Measurements from ENCODE around the gene PRDM2. TPM values are rescaled to one million over a fixed set of nuclear protein-coding genes. Genes with fewer than 3 reads are reported as not detected.

The PRDM2 gene
- total and polyA plus RNA-seq, 8 donors, result 9.3 to 26.4 (median 15.1) TPM

DNA sequence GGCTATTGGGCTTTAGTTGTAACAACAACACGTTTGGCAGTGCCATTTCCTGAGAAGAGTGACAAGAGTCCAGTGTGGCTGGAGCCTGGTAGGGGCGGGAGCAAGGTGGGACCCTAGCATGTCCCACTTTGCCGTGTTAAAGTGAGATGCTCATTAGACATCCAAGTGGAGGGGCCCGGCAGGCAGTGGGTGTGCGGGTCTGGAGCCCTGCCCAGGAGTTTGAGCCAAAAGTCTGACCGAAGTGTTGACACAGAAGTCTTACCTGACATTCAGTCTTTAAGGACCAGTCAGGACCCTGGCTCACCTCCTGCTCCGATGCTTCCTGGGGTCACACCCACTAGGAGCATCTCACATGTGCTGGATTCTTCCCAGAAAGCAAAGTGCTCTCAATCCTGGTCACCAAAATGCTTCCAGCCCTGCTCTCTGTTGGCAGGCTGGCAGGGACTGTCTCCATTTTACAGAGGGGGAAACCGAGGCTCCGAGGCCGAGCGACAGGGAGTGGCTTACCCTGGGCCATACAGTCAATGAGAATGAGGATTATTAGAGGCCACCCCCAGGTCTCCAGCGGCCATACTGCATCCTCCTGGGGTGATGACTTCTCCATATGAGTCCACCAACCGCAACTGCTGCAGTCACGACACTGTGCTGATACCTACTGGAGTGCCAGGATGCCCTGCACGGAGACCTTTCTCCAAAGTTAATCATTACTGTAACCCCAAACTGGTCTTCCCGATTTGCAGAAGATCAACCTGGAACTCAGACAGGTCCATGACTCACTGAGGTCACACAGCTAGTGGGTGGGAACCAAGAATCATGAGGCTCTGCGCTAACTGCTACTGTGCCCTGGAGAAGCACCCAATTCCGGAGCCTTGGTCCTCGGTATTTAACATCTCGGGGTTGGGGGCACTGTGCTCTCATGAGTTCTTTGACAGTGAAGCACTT is 112.7 kb downstream of the PRDM2 start:
- peak; percentile 46 to 70 (median 56) for ATAC-seq
- TF ChIP-seq, protein P1, sequence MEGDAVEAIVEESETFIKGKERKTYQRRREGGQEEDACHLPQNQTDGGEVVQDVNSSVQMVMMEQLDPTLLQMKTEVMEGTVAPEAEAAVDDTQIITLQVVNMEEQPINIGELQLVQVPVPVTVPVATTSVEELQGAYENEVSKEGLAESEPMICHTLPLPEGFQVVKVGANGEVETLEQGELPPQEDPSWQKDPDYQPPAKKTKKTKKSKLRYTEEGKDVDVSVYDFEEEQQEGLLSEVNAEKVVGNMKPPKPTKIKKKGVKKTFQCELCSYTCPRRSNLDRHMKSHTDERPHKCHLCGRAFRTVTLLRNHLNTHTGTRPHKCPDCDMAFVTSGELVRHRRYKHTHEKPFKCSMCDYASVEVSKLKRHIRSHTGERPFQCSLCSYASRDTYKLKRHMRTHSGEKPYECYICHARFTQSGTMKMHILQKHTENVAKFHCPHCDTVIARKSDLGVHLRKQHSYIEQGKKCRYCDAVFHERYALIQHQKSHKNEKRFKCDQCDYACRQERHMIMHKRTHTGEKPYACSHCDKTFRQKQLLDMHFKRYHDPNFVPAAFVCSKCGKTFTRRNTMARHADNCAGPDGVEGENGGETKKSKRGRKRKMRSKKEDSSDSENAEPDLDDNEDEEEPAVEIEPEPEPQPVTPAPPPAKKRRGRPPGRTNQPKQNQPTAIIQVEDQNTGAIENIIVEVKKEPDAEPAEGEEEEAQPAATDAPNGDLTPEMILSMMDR (IDR thresholded peaks at IDR 0.05), result no peak
- Histone ChIP-seq H3K27me3 (no peaks in the 10 kb centered on the region), H3K4me1 (peaks cover 0 to 3% (median 0%) of the 10 kb centered on the region in 3 donors), H3K27ac (no peak overlapping the region), H3K9me3 (no peaks in the 10 kb centered on the region), H3K4me3 (no peak overlapping the region), H3K36me3 (no peaks in the 10 kb centered on the region)
- 78 to 80% methylated on average over 20 of the region's 20 CpGs for WGBS, 2 donors
- FAIRE-seq, result no peak
- DNase-seq, result no peak
- intact Hi-C loops (cut with DNase I), result no loop called here

DNA sequence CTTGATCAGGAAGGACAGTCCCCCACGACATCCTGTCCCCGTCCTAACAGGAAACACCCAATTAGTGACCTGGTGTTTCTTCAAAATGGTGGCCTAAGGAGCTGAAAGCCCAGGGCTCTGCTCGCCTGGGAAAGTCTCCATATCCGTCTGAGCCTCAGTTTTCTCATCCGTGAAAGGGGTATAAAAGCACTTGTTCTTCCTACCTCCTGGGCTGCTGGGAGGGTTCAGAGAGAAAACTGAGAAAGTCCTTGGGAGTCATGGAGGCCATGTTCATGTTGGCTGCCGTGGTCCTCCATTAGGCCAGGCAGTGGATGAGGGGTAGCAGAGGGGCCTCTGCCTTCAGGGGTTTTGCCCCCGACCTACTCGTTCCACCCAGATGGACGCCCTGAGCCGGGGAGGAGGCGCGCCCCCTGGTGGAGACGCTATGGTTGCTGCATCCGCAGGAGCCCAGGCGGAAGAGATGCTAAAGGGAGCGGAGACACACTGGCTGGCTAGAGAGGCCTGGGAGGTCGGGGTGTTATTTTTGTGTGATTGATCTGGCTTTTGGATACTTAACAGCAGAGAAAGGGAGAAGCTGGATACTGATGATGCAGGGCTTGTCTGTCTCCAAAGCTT is 113.5 kb downstream of the PRDM2 start:
- H3K36me3 ChIP-seq, result no peaks in the 10 kb centered on the region
- intact Hi-C loops (cut with DNase I), result no loop called here
- H3K4me3 ChIP-seq, result no peak overlapping the region
- peaks cover 0 to 3% (median 0%) of the 10 kb centered on the region in 3 donors for H3K4me1 ChIP-seq
- DNase-seq, result no peak
- WGBS, 2 donors, result 61 to 63% methylated on average over 17 of the region's 17 CpGs
- ATAC-seq, result peak in 2 of 4 donors; percentile 36 to 48
- no peaks in the 10 kb centered on the region for H3K9me3 ChIP-seq
- H3K27ac ChIP-seq, result no peak overlapping the region
- FAIRE-seq, result no peak
- TF ChIP-seq, protein P1 (IDR thresholded peaks at IDR 0.05), result peak in 3 of 4 donors; percentile 31 to 32 (median 31)
- H3K27me3 ChIP-seq, result no peaks in the 10 kb centered on the region

DNA sequence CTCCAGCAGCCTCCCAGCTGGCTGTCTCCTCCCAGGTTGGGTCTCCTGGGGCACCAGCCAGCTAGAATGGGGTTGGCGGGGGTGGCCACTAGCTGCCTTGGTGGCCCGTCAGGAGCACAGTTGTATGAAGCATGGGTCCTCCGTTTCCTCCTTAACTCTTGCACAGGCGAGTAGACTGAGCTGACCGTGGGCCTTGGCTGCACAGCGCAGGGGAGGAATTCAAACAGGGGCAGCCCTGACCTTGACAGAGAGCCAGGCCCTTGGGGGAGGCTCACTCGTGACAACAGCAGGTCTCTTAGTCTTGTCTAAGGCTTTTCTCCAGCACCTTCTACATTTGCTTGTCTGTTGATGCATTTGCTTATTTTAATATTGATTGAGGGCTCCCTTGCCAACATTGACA is 114.1 kb downstream of the PRDM2 start:
- intact Hi-C loops (cut with DNase I), result no loop called here
- Histone ChIP-seq H3K9me3 (no peaks in the 10 kb centered on the region), H3K27me3 (no peaks in the 10 kb centered on the region), H3K4me3 (no peak overlapping the region), H3K27ac (no peak overlapping the region), H3K4me1 (peaks cover 0 to 3% (median 0%) of the 10 kb centered on the region in 3 donors), H3K36me3 (no peaks in the 10 kb centered on the region)
- TF ChIP-seq, protein P1 (IDR thresholded peaks at IDR 0.05), result no peak
- DNase-seq, result no peak
- 50 to 54% methylated on average over 7 of the region's 7 CpGs for WGBS, 2 donors
- no peak for FAIRE-seq
- ATAC-seq, result peak in 2 of 4 donors; percentile 28 to 50

DNA sequence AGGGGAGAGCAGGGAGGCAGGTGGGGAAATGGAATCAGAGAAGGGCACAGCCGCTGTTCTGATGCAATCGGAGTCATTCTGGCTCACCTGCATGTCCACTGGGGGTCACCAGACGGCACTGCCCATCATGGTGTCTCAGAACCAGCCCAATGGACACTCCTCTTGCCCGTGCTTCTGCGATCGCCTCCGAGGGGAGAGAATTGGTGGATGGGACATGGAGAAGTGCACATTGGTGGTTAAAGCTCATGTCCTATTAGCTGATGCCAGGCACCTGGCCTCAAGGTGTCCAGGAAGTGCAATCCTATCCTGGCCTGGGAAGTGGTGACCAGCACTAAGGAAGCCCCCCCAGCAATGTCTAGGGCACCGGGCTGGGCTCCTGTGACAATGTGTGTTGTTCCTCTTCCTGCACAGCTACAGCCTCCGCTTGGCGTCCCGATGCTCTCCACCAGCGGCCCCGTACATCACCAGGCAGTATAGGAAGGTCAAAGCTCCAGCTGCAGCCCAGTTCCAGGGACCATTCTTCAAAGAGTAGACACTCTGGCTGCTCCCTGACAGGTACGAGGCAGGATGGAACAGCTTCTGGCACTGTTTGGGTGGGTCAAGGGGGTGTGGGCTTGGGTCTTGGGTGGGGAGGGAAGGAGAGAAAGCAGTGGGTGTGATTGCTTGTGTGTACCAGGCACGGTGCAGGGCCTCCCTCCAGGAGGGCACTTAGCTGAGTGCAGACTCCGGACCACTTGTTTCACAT is 116.2 kb downstream of the PRDM2 start:
- ATAC-seq (no peak), FAIRE-seq (no peak), DNase-seq (no peak)
- Histone ChIP-seq H3K27me3 (no peaks in the 10 kb centered on the region), H3K4me3 (no peak overlapping the region), H3K4me1 (peaks cover 0 to 3% (median 0%) of the 10 kb centered on the region in 3 donors), H3K27ac (no peak overlapping the region), H3K9me3 (no peaks in the 10 kb centered on the region), H3K36me3 (no peaks in the 10 kb centered on the region)
- 95% methylated on average over 16 of the region's 16 CpGs for WGBS, 2 donors
- intact Hi-C loops (cut with DNase I), result no loop called here
- TF ChIP-seq, protein P1 (IDR thresholded peaks at IDR 0.05), result no peak
